ENCODE measurements around the gene CFAP46.
"Not testable (repeated sequence)": the region's sequence is repeated elsewhere in the genome, so short reads cannot be mapped to it uniquely, and the experiment has no call there.

The CFAP46 gene

DNA sequence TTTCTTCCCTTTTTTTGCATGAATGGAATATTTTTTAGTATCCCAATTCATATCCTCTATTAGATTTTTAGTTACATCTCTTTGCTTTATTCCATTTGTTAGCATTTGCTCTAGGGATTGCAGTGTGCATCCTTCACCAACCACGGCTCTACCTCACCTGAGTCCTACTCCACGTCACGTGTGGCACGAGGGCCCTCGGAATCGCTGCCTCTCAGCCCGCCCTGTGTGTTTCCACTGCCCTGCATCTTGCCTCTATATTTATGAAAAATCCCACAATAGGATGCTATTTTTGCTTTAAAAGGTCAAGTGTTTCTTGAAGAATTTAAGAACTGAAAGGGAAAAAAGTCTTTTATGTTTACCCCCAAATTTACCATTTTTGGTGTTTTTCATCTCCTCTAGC, 41.0 kb downstream of the CFAP46 start:
- no peak for DNase-seq (ENCODE audit: low read depth in 4 of 4, low spot score in 1 of 4)

DNA sequence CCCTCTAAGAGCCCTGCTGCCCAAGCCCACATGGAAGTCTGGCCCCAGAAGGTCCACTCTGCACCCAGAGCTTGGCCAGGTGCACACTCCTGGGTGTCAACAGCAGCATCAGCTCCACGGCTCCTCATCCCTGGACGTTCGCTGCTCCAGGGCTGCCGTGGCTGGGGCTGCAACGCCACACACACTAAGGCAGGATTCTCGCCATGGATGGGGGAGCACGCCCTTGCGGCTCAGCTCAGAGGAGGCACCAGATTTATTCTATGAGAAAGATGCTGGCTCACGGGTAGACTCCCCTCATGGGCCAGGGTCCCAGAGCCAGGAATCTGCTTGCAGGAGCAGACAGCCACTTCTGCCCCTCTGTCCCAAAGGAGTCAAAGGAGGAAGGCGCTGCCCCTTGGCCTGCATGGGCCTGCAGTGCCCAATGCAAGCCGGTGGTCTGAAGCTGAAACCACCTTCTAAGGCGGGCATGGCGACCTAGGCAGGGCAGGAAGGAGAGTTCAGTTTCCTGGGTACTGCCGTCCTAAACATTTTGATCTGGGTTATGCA, 42.1 kb downstream of the CFAP46 start:
- DNase-seq (ENCODE audit: low read depth in 4 of 4, low spot score in 1 of 4), result no peak

- no peak for DNase-seq (ENCODE audit: low read depth in 4 of 4, low spot score in 1 of 4)
Observed at GRCh38 chr10:132899751-132900065, 42.7 kb downstream of the CFAP46 start.

DNA sequence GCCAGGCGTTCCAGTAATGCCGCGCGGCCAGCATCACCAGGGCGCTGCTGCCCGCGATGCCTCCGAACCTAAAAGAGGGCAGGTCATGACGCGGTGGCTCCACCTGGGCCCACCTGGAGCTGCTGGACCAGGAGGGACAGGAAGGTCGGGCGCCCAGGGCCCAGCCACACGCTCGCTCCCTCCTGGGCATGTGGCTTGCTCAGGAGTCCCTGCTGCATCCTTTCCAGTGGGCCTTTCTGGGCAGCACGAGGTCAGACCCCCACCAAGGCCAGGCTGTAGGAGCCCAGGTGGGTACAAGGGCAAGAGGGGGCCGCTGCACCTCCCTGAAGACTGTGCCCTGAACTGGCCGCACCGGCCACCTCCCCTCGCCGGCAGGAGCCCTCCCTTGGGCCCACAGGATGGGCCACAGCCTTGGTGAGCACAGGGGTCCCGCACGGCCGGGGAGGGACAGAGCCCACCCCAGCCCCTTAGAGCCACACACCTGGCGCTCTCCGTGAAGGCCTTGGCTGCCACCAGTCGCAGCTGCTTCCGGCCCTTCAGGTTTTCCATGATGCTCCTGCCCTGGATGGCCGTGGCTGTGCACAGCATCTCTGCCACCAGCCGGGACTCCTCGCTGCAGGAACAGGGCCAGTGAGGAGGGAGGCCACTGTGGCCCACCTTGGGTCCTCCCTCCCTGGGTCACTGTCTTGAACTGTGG, 43.2 kb downstream of the CFAP46 start:
- no peak for DNase-seq (ENCODE audit: low read depth in 4 of 4, low spot score in 1 of 4)

DNA sequence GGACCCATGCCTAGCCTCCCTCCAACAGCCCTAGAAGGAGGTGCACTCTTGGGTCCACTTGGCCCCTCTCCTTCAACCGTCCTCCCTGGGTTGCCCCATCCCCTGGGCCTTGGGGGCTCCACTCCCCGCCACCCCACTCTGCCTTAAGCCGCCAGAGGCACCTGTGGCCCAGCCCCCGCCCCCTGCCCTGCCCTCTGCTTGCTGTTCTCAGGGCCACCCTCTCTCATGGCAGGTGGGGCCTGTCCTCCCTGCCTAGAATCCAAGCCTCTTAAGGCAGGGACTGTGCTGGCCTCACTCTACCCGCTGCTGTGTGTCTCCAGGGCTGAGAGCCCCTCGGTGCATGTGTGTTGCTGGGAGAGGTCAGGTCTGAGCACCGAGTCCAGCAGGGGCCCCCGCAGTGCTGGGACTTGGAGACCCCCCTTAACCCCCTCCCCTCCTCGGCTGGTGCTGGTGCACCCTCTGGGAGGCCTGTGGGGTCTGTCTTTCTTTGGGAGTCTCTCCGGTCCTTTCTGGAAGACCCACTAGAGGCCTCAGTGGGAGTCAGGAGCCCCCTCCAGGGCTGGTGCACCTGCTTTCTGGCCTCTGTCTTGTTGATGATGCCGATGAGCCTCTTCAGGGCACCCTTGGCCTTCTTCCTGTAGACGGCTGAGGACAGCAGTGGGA, 43.8 kb downstream of the CFAP46 start:
- DNase-seq (ENCODE audit: low read depth in 4 of 4, low spot score in 1 of 4), result no peak

DNA sequence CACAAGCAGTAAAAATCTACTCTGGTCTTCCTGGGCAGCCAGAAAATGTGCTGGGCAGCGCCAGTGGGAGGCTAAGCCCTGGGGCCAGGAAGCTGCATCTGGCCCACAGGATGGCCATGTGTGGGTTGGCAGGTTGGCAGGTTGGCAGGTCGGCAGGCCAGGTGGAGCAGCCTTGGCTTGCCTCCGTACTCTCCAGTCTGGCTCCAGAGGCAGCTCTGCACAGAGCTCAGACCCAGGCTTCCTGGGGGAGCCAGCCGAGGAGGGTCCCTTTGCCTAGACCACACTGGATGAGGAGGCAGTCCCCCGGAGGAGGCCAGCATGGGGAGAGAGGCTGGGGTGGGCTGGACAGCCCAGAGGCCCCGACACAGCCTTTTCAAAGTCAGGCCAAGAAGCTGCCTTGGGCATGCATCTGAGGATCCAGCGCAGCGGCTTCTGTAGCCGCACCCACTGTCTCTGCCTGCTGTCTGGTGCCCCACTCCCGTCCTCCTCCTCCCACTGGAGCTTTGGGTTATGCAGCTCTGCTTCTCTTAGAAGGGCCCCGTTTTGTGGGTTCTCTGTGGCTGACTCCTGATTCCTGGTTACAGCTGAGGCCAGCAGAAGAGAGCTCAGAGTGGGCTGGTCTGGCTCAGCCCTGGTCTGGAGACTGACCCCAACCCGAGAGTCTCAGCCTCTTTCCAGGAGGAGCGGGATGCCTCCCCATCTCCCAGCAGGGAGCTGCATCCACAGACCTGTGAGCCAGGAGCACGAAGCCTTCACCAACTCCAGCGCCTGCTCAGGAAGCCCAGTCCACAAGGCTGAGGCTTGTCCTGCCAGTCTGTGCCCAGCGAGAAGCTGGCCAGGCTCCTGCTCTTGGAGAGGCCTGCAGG, 44.6 kb downstream of the CFAP46 start:
- DNase-seq (ENCODE audit: low read depth in 4 of 4, low spot score in 1 of 4), result no peak

DNA sequence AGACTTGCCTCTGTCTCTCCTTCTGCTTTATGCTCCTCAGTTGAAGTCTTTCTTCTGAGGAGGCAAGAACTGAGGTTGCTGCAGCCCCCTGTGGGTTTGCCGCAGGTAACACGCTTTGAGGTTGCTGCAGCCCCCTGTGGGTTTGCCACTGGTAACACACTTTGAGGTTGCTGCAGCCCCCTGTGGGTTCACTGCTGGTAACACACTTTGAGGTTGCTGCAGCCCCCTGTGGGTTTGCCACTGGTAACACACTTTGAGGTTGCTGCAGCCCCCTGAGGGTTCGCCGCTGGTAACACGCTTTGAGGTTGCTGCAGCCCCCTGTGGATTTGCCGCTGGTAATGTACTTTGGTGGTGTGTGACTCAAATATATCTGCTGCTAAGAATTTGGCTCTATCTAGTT, 48.6 kb downstream of the CFAP46 start:
- not testable (repeated sequence) for DNase-seq (ENCODE audit: low read depth in 4 of 4, low spot score in 1 of 4)

GRCh38 chr10:132893090-132893489, 49.3 kb downstream of the CFAP46 start:
- DNase-seq (ENCODE audit: low read depth in 4 of 4, low spot score in 1 of 4), result no peak

DNA sequence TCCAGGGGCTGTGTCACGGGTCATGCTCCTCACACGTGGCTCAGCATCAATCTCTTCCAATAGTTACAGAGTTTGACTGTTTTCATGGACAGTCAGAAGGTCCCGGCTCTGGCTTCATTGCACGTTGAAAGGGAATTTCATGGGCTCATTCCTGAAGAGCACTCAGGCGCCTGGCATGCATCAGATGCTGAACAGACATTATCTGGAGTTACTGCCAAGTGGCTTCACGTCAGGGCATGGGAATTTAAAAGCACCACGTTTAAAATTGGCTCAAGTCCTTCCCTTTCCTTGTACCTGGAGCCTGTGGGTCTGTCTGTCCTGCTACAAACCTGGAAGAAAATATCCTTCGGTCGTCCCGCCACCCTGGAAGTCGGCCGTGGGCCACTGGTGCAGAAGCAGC, 50.4 kb downstream of the CFAP46 start:
- no peak for DNase-seq (ENCODE audit: low read depth in 4 of 4, low spot score in 1 of 4)

GRCh38 chr10:132891368-132891767, 51.0 kb downstream of the CFAP46 start:
- DNase-seq (ENCODE audit: low read depth in 4 of 4, low spot score in 1 of 4), result no peak

GRCh38 chr10:132890301-132890700, 52.1 kb downstream of the CFAP46 start:
- DNase-seq (ENCODE audit: low read depth in 4 of 4, low spot score in 1 of 4), result no peak

DNA sequence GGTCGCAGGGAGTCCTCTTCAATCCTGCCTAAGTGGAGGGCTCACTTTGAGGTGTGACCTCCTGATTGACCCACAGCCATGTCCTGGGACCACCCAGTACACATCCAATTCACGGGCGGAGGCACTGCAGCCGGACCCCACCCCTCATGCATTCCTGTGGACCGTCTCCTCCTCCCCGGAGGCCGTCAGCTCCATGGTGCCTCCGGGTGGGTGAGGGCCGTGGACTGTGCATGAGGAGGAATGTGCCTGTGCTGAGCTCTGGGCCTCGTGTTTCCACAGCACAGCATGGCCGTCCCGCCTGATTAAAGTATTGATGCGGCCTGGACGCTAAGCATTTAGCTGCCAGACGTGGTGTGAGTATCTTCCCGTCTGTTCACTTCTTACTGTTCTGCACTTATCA, 52.8 kb downstream of the CFAP46 start:
- no peak for DNase-seq (ENCODE audit: low read depth in 4 of 4, low spot score in 1 of 4)

DNA sequence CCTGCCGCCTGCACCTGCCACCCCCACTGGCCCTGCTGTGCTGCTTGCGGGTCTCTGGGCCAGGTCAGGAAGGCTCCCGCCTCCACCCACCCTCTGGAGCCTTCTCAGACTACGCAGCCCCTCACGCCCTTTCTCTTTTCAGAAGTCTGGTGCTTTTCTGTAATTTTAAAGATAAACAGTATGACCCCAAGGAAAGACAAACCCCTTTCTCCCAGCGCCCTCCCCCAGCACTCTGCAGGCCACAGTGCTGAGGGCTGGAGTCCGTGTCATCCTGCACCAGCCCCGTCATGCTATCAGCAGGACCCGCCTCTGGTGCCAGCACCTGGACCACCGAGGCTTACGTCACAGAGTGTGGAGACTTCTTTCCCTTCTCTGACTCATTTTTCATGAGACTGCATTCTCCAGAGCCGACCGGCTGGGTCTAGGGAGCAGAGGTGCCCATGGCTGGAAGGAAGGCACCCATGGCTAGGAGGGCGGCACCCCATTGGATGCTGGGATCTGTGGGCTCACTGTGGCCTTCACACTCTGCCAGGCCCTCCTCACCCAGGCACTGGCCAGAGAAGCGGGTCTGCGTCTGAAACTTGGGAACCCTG, 53.4 kb downstream of the CFAP46 start:
- no peak for DNase-seq (ENCODE audit: low read depth in 4 of 4, low spot score in 1 of 4)

- DNase-seq (ENCODE audit: low read depth in 4 of 4, low spot score in 1 of 4), result not testable (repeated sequence)
Observed at GRCh38 chr10:132888446-132888845, 53.9 kb downstream of the CFAP46 start.

GRCh38 chr10:132886211-132887099, 55.9 kb downstream of the CFAP46 start:
- no peak for DNase-seq (ENCODE audit: low read depth in 4 of 4, low spot score in 1 of 4)

GRCh38 chr10:132885451-132886210, 56.7 kb downstream of the CFAP46 start:
- no peak for DNase-seq (ENCODE audit: low read depth in 4 of 4, low spot score in 1 of 4)

- no peak for DNase-seq (ENCODE audit: low read depth in 4 of 4, low spot score in 1 of 4)
Observed at GRCh38 chr10:132884691-132885271, 57.6 kb downstream of the CFAP46 start.

DNA sequence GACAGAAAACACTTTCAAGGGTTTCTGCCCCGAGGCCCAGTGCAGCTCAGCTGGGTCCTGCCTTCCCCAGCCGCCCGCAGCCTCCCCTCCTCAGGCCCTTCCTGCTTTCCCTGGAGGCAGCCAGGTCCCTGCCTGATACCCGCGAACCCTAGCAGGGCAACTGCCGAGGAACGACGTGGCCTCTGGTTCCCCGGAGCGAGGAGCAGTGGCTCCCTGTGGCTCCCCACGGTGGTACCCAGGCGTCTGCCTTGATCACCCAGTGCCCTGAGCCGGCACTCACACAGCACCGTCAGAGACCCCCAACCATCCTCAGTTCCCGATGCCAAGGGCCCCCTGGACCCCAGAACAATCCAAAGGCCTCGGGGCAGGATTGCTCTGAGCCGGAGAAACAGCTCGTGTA, 58.3 kb downstream of the CFAP46 start:
- DNase-seq (ENCODE audit: low read depth in 4 of 4, low spot score in 1 of 4), result no peak

DNA sequence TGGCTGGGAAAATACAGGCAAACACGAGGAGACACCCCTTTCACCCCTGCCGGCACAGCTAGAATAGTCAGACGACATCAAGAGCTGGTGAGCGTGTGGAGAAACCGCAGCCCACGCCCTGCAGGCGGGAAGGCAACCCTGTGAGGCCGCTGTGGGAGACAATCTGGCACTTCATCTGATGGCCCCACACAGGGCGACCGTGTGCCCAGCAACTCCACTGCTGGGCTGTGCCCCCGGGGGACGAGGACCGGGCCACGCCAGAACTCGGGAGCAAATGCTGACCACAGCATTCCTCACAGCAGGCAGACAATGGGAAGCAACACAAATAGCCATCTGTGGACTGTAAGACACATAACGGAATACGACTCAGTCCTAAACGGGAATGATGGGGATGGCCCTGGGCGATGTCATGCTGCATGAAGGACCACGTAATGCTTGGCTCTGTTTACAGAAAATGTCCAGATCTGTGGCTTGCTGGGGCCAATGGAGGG, 58.9 kb downstream of the CFAP46 start:
- no peak for DNase-seq (ENCODE audit: low read depth in 4 of 4, low spot score in 1 of 4)

Data from stimulated activated CD4-positive, alpha-beta T cell treated with anti-CD3 and anti-CD28 coated beads, Interleukin-1b, Interleukin-23, amount 100 ng/mL, for 24 hours (primary cell).